PC-9 (cell line): Measurements from ENCODE around the gene CALY. TPM values are rescaled to one million over a fixed set of nuclear protein-coding genes. Genes with fewer than 3 reads are reported as not detected.

ENCODE experiments used
- BruUV-seq: library from RNA; stranded (reverse); fragments of 400-500 nt; replicated peaks from 2 replicates; lab custom pipeline; 2021; lab: Mats Ljungman, UMichigan
- CTCF ChIA-PET: fragments of 300-600 bp; sonication (Branson Sonifier 250); formaldehyde crosslinking; loops from one replicate; lab custom pipeline; 2022; ENCODE audit warnings: antibody characterized with exemption; lab: Charles Lee
- POLR2A ChIA-PET: fragments of 300-600 bp; sonication (Branson Sonifier 250); formaldehyde crosslinking; loops from one replicate; lab custom pipeline; 2022; ENCODE audit warnings: antibody characterized with exemption; ENCODE audit not compliant: unreplicated experiment; lab: Charles Lee
- DNase-seq, 2 experiments: peaks; one replicate each; pipeline versions ENCODE4 v3.0.0 to v3.0.0-alpha.2; 2015 to 2022; ENCODE audit warnings: mixed read lengths in 1 of 2
- H2AFZ ChIP-seq: fragments of 200-600 bp; sonication (generic); 2 replicates; pipeline ENCODE4 v1.8.1; 2017; ENCODE audit warnings: antibody characterized with exemption
- H3F3A ChIP-seq: fragments of 200-600 bp; sonication (generic); 2 replicates; pipeline ENCODE4 v1.8.1; 2017; ENCODE audit warnings: antibody characterized with exemption, mild to moderate bottlenecking, low read depth; ENCODE audit not compliant: insufficient read depth
- H3K27ac ChIP-seq: fragments of 200-600 bp; sonication (generic); 2 replicates; pipeline ENCODE4 v1.6.1; 2016; ENCODE audit warnings: mixed run types
- H3K27me3 ChIP-seq: fragments of 200-600 bp; sonication (generic); 2 replicates; pipeline ENCODE4 v1.6.1; 2016; ENCODE audit warnings: low read depth, mixed run types; ENCODE audit not compliant: insufficient read depth
- H3K36me3 ChIP-seq: fragments of 200-600 bp; sonication (generic); 2 replicates; pipeline ENCODE4 v1.6.1; 2016; ENCODE audit warnings: low read depth, mixed run types
- H3K4me1 ChIP-seq: fragments of 200-600 bp; sonication (generic); replicated peaks from 2 replicates; pipeline ENCODE4 v1.6.1; 2016; ENCODE audit warnings: mixed run types; ENCODE audit not compliant: insufficient read depth
- H3K4me2 ChIP-seq: fragments of 200-600 bp; sonication (generic); 2 replicates; pipeline ENCODE4 v1.6.1; 2017; ENCODE audit warnings: mixed run types
- H3K4me3 ChIP-seq: fragments of 200-600 bp; sonication (generic); 2 replicates; pipeline ENCODE4 v1.6.1; 2016; ENCODE audit warnings: mixed run types
- H3K79me2 ChIP-seq: fragments of 200-600 bp; sonication (generic); 2 replicates; pipeline ENCODE4 v1.6.1; 2017; ENCODE audit warnings: low read depth, mixed run types
- H3K9me2 ChIP-seq: fragments of 200-600 bp; sonication (generic); 2 replicates; pipeline ENCODE4 v1.8.1; 2017; ENCODE audit warnings: mild to moderate bottlenecking; ENCODE audit not compliant: insufficient read depth
- H3K9me3 ChIP-seq: fragments of 200-600 bp; sonication (generic); 2 replicates; pipeline ENCODE4 v1.8.1; 2016; ENCODE audit warnings: low read depth; ENCODE audit not compliant: insufficient read depth
- H4K20me1 ChIP-seq: fragments of 200-600 bp; sonication (generic); 2 replicates; pipeline ENCODE4 v1.8.1; 2017; ENCODE audit not compliant: insufficient read depth
- EZH2 ChIP-seq: fragments of 200-600 bp; sonication (generic); IDR thresholded peaks from 2 replicates; pipeline ENCODE4 v1.8.0; 2017; ENCODE audit warnings: antibody characterized with exemption, low read depth
- intact Hi-C: fragments of 100-400 bp; cut with micrococcal nuclease; formaldehyde crosslinking; loops from one replicate; pipeline ENCODE4 v1.10.0; 2022; ENCODE audit not compliant: unreplicated experiment
- microRNA-seq: library from miRNA; unstranded; fragments of <30 nt; microRNA quantifications from one replicate; pipeline ENCODE4 v1.2.0, GENCODE V29; 2021; ENCODE audit warnings: borderline number of aligned reads, borderline replicate concordance
- total RNA-seq: library from RNA; stranded (reverse); gene quantifications from 2 replicates; pipeline ENCODE4 v1.2.3, GENCODE V29; 2021
- TF ChIP-seq, protein P1 (sequence below): fragments of 200-600 bp; sonication (generic); conservative IDR thresholded peaks from 2 replicates; pipeline ENCODE4 v1.6.1; 2017; ENCODE audit warnings: mixed run types, antibody characterized with exemption, mild to moderate bottlenecking, moderate library complexity

CALY gene
- total RNA-seq, 1 experiment from 2014 or later: not detected

DNA sequence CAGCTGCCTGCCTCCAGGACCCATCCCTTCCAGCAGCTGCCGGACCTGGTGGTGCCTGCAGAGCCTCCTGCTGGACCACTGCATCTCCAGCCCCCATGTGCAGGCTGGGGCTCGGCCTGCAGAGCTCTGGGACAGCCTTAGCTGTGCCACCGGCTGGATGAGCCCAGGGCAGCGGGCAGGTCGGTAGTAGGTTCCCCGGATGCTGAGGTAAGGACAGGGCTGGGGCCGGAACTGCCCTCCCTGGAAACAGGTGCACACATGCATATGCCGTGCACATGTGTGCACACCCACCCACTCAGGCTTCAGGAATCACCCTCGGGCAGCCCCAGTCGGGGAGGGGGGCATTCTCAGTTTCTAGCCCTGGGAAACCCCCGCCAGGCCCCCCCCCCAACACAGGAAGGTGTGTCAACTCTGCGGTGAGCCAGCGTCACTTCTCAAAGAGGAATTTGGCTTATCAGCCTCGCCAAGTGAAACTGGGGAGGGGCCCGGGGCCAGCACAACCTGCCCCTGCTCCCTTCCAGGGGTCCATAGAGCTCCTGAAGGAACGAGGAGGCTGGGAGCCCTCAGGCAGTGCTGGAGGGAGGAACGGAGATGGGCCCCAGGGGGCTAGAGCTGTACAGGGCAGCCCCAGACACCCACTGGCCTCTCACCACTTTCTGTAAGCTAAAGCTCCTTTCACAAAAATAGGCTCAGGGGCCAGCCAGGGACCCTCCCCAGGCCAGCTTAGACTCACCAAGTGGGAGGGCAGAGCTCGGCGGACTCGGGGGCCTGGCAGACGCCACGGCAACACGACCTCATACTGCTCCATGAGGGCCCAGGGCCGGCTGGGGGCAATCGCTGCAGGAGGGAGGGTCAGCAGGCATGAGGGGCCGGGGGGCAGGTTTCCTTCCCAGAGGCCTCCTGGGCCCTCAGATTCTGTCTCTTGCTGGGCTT lies 61.7 kb downstream of the CALY start:
- intact Hi-C loops: no loop called here
- no peaks in the 10 kb centered on the region for H3K36me3 ChIP-seq
- POLR2A ChIA-PET: interaction anchor here (0.9 kb wide), 1 partner anchor 16 kb away, joined by 10 read pairs; no protein-coding TSS in a partner anchor
- BruUV-seq: no TSS peak
- H3K4me1 ChIP-seq: peaks cover 38% of the 10 kb centered on the region
- no peak overlapping the region for H2AFZ ChIP-seq
- H3K79me2 ChIP-seq: 0 out of 2 replicates have a peak, but pooled peaks cover 5% of the 10 kb centered on the region
- H3K9me2 ChIP-seq: no peaks in the 10 kb centered on the region
- no peaks in the 10 kb centered on the region for H3K27me3 ChIP-seq
- peak overlapping the region; percentile 89 for H3K27ac ChIP-seq
- peak overlapping the region; percentile 58 for H3K4me3 ChIP-seq
- H3K4me2 ChIP-seq: peak overlapping the region; percentile 89
- H4K20me1 ChIP-seq: no peaks in the 10 kb centered on the region
- peaks cover 29% of the 10 kb centered on the region for H3F3A ChIP-seq
- TF ChIP-seq, protein P1, sequence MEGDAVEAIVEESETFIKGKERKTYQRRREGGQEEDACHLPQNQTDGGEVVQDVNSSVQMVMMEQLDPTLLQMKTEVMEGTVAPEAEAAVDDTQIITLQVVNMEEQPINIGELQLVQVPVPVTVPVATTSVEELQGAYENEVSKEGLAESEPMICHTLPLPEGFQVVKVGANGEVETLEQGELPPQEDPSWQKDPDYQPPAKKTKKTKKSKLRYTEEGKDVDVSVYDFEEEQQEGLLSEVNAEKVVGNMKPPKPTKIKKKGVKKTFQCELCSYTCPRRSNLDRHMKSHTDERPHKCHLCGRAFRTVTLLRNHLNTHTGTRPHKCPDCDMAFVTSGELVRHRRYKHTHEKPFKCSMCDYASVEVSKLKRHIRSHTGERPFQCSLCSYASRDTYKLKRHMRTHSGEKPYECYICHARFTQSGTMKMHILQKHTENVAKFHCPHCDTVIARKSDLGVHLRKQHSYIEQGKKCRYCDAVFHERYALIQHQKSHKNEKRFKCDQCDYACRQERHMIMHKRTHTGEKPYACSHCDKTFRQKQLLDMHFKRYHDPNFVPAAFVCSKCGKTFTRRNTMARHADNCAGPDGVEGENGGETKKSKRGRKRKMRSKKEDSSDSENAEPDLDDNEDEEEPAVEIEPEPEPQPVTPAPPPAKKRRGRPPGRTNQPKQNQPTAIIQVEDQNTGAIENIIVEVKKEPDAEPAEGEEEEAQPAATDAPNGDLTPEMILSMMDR: no peak
- no peak for TF ChIP-seq EZH2
- no peaks in the 10 kb centered on the region for H3K9me3 ChIP-seq
- DNase-seq: peak; percentile 54 to 68
- CTCF ChIA-PET: no interaction called here

Small RNA genes lying within 50 kb of the gene (microRNA-seq; reads per million reads assigned to microRNA genes)
- 7.4 reads per million, percentile 7 among the genes with 10 or more reads in this experiment for gene MIR3944

Other genes with a start within 250 kb of the CALY start
- gene ADGRA1, start 249.0 kb downstream of the CALY start, total RNA-seq: not detected in 2 replicates
- gene KNDC1, start 176.7 kb downstream of the CALY start, total RNA-seq: 1.2 and 1.7 TPM in 2 replicates
- gene UTF1, start 106.7 kb downstream of the CALY start, total RNA-seq: not detected in 2 replicates
- gene VENTX, start 99.0 kb downstream of the CALY start, total RNA-seq: not detected in 2 replicates
- 18.3 and 31.5 TPM in 2 replicates for gene ADAM8, start 60.0 kb downstream of the CALY start, total RNA-seq
- gene TUBGCP2, start 28.0 kb downstream of the CALY start, total RNA-seq: 40.7 and 52.8 TPM in 2 replicates
- gene ZNF511, start 28.0 kb downstream of the CALY start, total RNA-seq: 40.1 and 44.7 TPM in 2 replicates
- not detected in 2 replicates for gene PRAP1, start 10.5 kb upstream of the CALY start, total RNA-seq
- 7.4 and 12.5 TPM in 2 replicates for gene FUOM, start 21.1 kb upstream of the CALY start, total RNA-seq
- 86.6 and 90.7 TPM in 2 replicates for gene ECHS1, start 36.5 kb upstream of the CALY start, total RNA-seq
- 5.7 and 9.5 TPM in 2 replicates for gene PAOX, start 42.4 kb upstream of the CALY start, total RNA-seq
- gene MTG1, start 57.3 kb upstream of the CALY start, total RNA-seq: 33.0 and 45.9 TPM in 2 replicates
- not detected in 2 replicates for gene SPRN, start 87.7 kb upstream of the CALY start, total RNA-seq
- 1.0 and 2.0 TPM in 2 replicates for gene SCART1, start 117.0 kb upstream of the CALY start, total RNA-seq
- gene CYP2E1, start 190.5 kb upstream of the CALY start, total RNA-seq: 1.6 and 3.0 TPM in 2 replicates
- not detected in 2 replicates for gene SYCE1, start 228.7 kb upstream of the CALY start, total RNA-seq